Right lobe of liver (tissue), 6 donors: ENCODE data around the gene CHCHD5. TPM values are rescaled to one million over a fixed set of nuclear protein-coding genes. Genes with fewer than 3 reads are reported as not detected.
A peak's percentile ranks its signal among the peaks of the same experiment; 100 is the strongest.
"Not testable (repeated sequence)": the region's sequence is repeated elsewhere in the genome, so short reads cannot be mapped to it uniquely, and the experiment has no call there.

ENCODE experiments used
- ATAC-seq, 4 donors: fragments of 200-7000 bp; cut with Tn5 transposase; one replicate each; pipeline ENCODE4 v1.9.1; 2020; ENCODE audit warnings: mild to moderate bottlenecking in 4 of 4, moderate library complexity in 4 of 4
- DNase-seq, 3 donors: peaks; one replicate each; pipeline ENCODE4 v3.0.0-alpha.2; 2020
- H3K27ac ChIP-seq, 3 donors: fragments of 200-600 bp; one replicate each; pipeline ENCODE4 v1.8.0; 2022
- H3K27me3 ChIP-seq, 2 donors: fragments of 200-600 bp; one replicate each; pipeline ENCODE4 v1.8.0; 2022
- H3K36me3 ChIP-seq, 4 donors: fragments of 200-600 bp; sonication (generic) in 1 of 4; one replicate each; pipeline versions ENCODE4 v1.5.1 to v1.8.0; 2017 to 2022; ENCODE audit warnings: control low read depth in 1 of 4
- H3K4me1 ChIP-seq, 4 donors: fragments of 200-600 bp; sonication (generic) in 1 of 4; one replicate each; pipeline versions ENCODE4 v1.5.1 to v1.8.0; 2017 to 2022; ENCODE audit warnings: control low read depth in 1 of 4
- H3K4me3 ChIP-seq, 3 donors: fragments of 200-600 bp; one replicate each; pipeline ENCODE4 v1.8.0; 2022
- H3K9me3 ChIP-seq, 4 donors: fragments of 200-600 bp; sonication (generic) in 1 of 4; one replicate each; pipeline versions ENCODE4 v1.5.1 to v1.8.0; 2017 to 2022; ENCODE audit warnings: control low read depth in 1 of 4
- POLR2A ChIP-seq: fragments of 450-650 bp; IDR thresholded peaks from one replicate; pipeline ENCODE4 v1.6.1; 2017; ENCODE audit warnings: antibody characterized with exemption, mild to moderate bottlenecking
- WGBS: methylation state at CpG from one replicate; pipeline ENCODE4 v1.1.6; 2018; ENCODE audit warnings: low coverage, low lambda C conversion rate; ENCODE audit not compliant: insufficient coverage; ENCODE audit errors: missing lambda C conversion rate; 5-methylcytosine and 5-hydroxymethylcytosine counted together
- intact Hi-C, 2 donors: fragments of 100-400 bp; cut with DNase I; formaldehyde crosslinking; loops; one replicate each; pipeline versions ENCODE4 v1.11.2 to v1.14.1; 2022
- total RNA-seq, 6 experiments: library from RNA; depleted of rRNA in 2 of 6; stranded (reverse); fragments of >200 nt in 2 of 6; fragmentation: NEBNext Ultra II Directional in 3 of 6; extraction: Animal tissue kit (Norgen Biotek cat#: 25700) in 3 of 6; gene quantifications; one replicate each; pipeline versions ENCODE4 v1.1.0 to v1.2.4, GENCODE V29; 2016 to 2023
- TF ChIP-seq, protein P1 (sequence below), 4 donors: fragments of 200-600 bp in 3 of 4; fragments of 450-650 bp in 1 of 4; IDR thresholded peaks; one replicate each; pipeline versions ENCODE4 v1.5.1 to v1.8.0; 2016 to 2022; ENCODE audit warnings: antibody characterized with exemption in 4 of 4, mild to moderate bottlenecking in 2 of 4
- donor health status: DM: no; HTN: yes; CAD: no.
- donor health status: DM: no; HTN: no; CAD: no.
- donor health status: DM: no; HTN: no; CAD: no.
- donor health status: DM: no; HTN: yes; CAD: no.
- donor health status: DM: no; HTN: yes; CAD: no.

CHCHD5 gene
- total RNA-seq, 6 experiments from 2014 or later: 15.1 to 29.5 (median 18.7) TPM

DNA sequence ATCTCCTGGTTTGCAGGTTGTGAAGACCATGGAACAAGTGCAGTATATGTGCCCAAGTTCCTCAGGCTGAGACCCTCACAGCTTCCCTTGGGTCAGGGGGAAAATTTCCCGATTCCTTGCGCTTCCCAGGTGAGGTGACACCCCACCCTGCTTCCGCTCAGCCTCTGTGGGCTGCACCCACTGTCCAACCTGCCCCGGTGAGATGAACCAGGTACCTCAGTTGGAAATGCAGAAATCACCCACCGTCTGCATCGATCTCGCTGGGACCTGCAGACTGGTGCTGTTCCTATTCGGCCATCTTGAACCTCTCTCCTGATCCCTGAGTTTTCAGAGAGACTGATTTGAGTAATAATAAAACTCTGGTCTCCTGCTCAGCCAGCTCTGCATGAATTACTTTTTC, 30.6 kb downstream of the CHCHD5 start:
- Histone ChIP-seq H3K9me3 (no peaks in the 10 kb centered on the region), H3K27me3 (no peaks in the 10 kb centered on the region), H3K4me1 (peaks cover 0 to 8% (median 0%) of the 10 kb centered on the region in 4 donors), H3K27ac (no peak overlapping the region), H3K36me3 (no peaks in the 10 kb centered on the region), H3K4me3 (no peak overlapping the region)
- intact Hi-C loops: no loop called here
- TF ChIP-seq, protein P1, sequence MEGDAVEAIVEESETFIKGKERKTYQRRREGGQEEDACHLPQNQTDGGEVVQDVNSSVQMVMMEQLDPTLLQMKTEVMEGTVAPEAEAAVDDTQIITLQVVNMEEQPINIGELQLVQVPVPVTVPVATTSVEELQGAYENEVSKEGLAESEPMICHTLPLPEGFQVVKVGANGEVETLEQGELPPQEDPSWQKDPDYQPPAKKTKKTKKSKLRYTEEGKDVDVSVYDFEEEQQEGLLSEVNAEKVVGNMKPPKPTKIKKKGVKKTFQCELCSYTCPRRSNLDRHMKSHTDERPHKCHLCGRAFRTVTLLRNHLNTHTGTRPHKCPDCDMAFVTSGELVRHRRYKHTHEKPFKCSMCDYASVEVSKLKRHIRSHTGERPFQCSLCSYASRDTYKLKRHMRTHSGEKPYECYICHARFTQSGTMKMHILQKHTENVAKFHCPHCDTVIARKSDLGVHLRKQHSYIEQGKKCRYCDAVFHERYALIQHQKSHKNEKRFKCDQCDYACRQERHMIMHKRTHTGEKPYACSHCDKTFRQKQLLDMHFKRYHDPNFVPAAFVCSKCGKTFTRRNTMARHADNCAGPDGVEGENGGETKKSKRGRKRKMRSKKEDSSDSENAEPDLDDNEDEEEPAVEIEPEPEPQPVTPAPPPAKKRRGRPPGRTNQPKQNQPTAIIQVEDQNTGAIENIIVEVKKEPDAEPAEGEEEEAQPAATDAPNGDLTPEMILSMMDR (IDR thresholded peaks at IDR 0.05): no peak
- no peak for TF ChIP-seq POLR2A
- WGBS: 100% methylated on average over 4 of the region's 8 CpGs
- DNase-seq (peak in 1 of 3 donors; percentile 30), ATAC-seq (no peak)

- H3K9me3 ChIP-seq, H3K27ac ChIP-seq, H3K27me3 ChIP-seq, intact Hi-C loops, ATAC-seq, H3K4me1 ChIP-seq, H3K4me3 ChIP-seq, H3K36me3 ChIP-seq: not testable (repeated sequence)
- peak in 1 of 3 donors; percentile 6 for DNase-seq
- WGBS: 70% methylated on average over 2 of the region's 2 CpGs
These were observed 31.4 kb downstream of the CHCHD5 start for GRCh38 chr2:112615798-112616197.

GRCh38 chr2:112618383-112618782, 34.0 kb downstream of the CHCHD5 start:
- ATAC-seq (no peak), DNase-seq (no peak)
- Histone ChIP-seq H3K9me3 (no peaks in the 10 kb centered on the region), H3K27ac (no peak overlapping the region), H3K27me3 (no peaks in the 10 kb centered on the region), H3K4me3 (no peak overlapping the region), H3K4me1 (peaks cover 0 to 8% (median 0%) of the 10 kb centered on the region in 4 donors), H3K36me3 (no peaks in the 10 kb centered on the region)
- intact Hi-C loops: no loop called here
- TF ChIP-seq, protein P1 (IDR thresholded peaks at IDR 0.05): no peak
- no peak for TF ChIP-seq POLR2A
- 73% methylated on average over 2 of the region's 6 CpGs for WGBS

GRCh38 chr2:112621790-112622527, 37.5 kb downstream of the CHCHD5 start:
- Histone ChIP-seq H3K4me1 (peaks cover 0 to 9% (median 0%) of the 10 kb centered on the region in 4 donors), H3K27me3 (no peaks in the 10 kb centered on the region), H3K36me3 (no peaks in the 10 kb centered on the region), H3K9me3 (no peaks in the 10 kb centered on the region), H3K4me3 (no peak overlapping the region), H3K27ac (no peak overlapping the region)
- intact Hi-C loops: loop anchor here in 1 of 2 donors (10.0 kb wide), 1 partner anchor 103 kb away; the partner anchor contains the start of gene NT5DC4
- TF ChIP-seq, protein P1 (IDR thresholded peaks at IDR 0.05): no peak
- no peak for TF ChIP-seq POLR2A
- 81% methylated on average over 15 of the region's 22 CpGs for WGBS
- ATAC-seq (no peak), DNase-seq (peak in 1 of 3 donors; percentile 25)

DNA sequence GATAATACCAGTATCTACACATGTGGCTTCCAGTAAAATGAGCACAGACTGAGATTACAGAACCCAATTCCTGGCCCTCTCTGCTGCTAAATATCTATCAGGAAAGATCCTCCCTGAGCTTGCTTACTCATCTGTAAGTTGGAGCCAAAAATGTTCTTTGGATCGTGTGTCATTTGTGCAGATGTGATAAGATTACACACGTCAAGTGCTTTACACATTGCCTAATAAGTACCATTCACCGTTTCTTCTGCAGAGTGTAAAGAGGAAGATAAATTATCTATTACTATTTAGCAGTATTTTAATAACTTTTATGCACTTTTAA, 38.1 kb downstream of the CHCHD5 start:
- ATAC-seq (peak in 3 of 4 donors; percentile 51 to 76 (median 63)), DNase-seq (no peak)
- no peaks in the 10 kb centered on the region for H3K36me3 ChIP-seq
- no peaks in the 10 kb centered on the region for H3K27me3 ChIP-seq
- 5% methylated on average over 3 of the region's 3 CpGs for WGBS
- intact Hi-C loops: loop anchor here in 1 of 2 donors (10.0 kb wide), 1 partner anchor 102 kb away; the partner anchor contains the start of gene NT5DC4
- peaks cover 0 to 6% (median 0%) of the 10 kb centered on the region in 4 donors for H3K4me1 ChIP-seq
- TF ChIP-seq POLR2A: no peak
- TF ChIP-seq, protein P1 (IDR thresholded peaks at IDR 0.05): no peak
- H3K4me3 ChIP-seq: no peak overlapping the region
- no peak overlapping the region for H3K27ac ChIP-seq
- no peaks in the 10 kb centered on the region for H3K9me3 ChIP-seq
